Ammon's horn (tissue), 1 donor: ENCODE data around the gene TGM5.
"Not testable (repeated sequence)": the region's sequence is repeated elsewhere in the genome, so short reads cannot be mapped to it uniquely, and the experiment has no call there.

Experiments
- DNase-seq: peaks from one replicate; pipeline ENCODE4 v3.0.0-alpha.2; 2016; ENCODE audit warnings: low spot score

The TGM5 gene, protein sequence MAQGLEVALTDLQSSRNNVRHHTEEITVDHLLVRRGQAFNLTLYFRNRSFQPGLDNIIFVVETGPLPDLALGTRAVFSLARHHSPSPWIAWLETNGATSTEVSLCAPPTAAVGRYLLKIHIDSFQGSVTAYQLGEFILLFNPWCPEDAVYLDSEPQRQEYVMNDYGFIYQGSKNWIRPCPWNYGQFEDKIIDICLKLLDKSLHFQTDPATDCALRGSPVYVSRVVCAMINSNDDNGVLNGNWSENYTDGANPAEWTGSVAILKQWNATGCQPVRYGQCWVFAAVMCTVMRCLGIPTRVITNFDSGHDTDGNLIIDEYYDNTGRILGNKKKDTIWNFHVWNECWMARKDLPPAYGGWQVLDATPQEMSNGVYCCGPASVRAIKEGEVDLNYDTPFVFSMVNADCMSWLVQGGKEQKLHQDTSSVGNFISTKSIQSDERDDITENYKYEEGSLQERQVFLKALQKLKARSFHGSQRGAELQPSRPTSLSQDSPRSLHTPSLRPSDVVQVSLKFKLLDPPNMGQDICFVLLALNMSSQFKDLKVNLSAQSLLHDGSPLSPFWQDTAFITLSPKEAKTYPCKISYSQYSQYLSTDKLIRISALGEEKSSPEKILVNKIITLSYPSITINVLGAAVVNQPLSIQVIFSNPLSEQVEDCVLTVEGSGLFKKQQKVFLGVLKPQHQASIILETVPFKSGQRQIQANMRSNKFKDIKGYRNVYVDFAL

DNA sequence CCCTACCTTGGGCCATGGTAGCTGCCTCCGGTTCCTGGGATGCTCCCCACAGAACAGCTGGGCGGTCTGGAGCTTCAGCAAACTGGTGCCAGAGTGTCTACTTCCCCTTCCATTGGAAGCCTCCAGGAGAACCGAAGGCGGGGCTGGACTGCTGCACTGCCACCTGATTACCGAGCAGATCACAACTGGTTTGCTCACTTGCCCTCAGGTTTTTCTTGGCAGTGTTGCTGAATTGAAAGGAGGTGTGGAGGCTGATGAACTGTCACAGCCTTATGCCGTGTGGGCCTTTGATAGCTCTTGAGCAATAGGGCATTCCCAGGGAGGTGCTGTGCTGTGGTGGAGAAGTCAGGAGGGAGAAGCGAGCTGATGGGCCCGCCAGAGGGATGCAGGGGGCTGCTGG, at the start of gene TGM5:
TGM5 (minus strand) TSS at position 95 of the 400 bp plus-strand sequence; CDS start at position 16, 79 bp downstream.
- no peak for DNase-seq

- no peak for DNase-seq
Observed at GRCh38 chr15:43314171-43314570, 47.4 kb upstream of the TGM5 start.

DNA sequence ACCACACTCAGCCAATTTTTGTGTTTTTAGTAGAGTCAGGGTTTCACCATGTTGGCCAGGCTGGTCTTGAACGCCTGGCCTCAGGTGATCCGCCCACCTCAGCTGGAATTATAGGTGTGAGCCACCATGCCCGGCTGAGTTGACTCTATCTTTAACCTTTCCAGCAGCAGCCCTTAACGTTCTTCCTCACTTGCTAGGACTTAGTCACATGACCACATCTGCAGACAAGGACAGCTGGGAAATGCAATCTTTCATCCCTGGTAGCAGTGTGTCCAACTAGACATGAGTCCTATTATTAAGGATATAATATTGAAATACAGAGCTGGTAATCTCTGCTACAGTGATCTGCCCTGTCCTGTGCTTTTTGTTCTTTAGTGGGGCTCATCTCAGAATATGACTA, 45.6 kb upstream of the TGM5 start:
- no peak for DNase-seq

DNA sequence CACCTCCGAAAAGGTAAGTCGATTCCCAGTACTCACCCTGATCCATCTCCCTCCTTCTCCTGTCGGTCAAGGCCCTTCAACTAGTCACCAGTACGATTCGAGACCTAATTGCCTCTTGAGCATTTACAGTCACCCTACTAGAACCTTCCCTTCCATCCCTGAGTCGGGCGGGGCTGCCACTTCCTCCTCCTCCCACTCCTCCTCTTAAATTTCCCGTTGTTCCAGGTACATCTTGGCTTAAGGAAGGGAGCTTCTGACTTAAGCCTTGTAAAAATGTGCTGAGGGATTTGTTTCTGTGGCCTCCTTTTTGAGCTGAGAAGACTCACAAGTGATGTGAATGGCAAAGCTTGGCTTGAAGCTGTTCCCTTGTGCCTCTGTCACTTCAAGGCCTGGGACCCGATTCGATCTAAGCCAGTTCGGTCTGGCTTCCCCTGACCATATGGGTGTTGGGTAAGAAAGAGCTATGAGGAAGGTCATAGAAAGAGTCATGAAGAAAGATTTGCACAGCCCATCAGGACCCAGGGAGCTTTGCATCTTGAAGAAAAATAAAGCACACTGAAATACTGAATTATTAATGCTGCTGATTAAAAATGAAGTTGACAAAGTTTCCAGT, 35.6 kb upstream of the TGM5 start, which contains the start of gene TGM7:
TGM7 (minus strand) TSS at position 51 of the 613 bp plus-strand sequence.
- DNase-seq: no peak

GRCh38 chr15:43299884-43300283, 33.2 kb upstream of the TGM5 start:
- no peak for DNase-seq

- no peak for DNase-seq
Observed at GRCh38 chr15:43299411-43299810, 32.7 kb upstream of the TGM5 start.

- no peak for DNase-seq
Observed at GRCh38 chr15:43294091-43294706, 27.5 kb upstream of the TGM5 start.

GRCh38 chr15:43293432-43293831, 26.7 kb upstream of the TGM5 start:
- DNase-seq: no peak

DNA sequence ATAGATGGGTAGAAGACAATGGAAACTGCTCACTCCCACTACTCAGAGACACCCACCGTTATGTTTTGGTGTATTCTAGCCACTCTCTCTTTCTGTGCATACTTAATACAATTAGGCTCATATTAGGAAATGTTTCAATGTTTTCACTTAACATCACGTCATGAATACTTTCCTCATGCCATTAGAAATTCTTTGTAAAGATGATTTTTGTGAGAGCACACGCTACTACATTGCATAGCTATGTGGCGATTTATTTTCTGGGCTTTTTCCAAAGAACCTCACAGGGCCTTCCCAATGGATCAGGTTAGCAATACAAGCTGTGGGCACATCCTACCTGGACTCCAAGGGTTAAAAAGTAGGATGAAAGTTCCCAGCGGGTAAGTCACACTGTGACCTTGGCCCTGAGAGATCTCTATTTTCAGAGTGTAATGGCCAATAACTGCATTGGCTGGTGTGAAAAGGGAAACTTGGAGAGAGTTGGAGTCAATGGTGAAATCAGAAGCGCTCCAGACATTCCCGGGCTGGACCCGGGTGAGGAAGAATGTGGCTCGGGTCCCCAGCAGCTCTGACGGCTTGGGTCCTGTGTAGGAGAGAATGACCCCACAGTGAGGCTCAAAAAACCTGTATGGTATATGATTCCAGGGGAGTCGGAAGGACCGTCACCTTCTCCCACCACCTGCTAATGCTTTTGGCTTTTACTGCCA, 25.8 kb upstream of the TGM5 start:
- no peak for DNase-seq

GRCh38 chr15:43289656-43290055, 22.9 kb upstream of the TGM5 start:
- not testable (repeated sequence) for DNase-seq

DNA sequence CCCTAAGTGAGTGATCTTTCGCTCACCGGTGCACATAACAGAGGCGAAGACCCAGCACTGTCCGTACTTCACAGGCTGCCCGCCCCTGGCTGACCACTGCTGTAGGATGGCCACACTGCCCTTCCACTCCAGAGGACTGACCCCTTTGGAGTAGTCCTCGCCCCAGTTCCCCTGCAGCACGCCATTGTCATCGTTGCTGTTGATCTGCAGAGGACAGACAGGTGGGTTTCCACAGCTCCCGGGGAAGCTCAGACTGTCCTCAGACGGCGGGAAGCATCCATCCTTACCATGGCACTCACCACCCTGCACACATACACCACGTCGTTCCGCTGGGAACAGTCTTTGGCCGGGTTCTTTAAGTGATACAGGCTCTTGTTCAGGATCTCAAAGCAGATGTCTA, 20.5 kb upstream of the TGM5 start:
- no peak for DNase-seq

GRCh38 chr15:43286074-43286473, 19.3 kb upstream of the TGM5 start:
- DNase-seq: no peak

- peak; percentile 73 for DNase-seq
Observed at GRCh38 chr15:43285609-43286037, 18.9 kb upstream of the TGM5 start.

DNA sequence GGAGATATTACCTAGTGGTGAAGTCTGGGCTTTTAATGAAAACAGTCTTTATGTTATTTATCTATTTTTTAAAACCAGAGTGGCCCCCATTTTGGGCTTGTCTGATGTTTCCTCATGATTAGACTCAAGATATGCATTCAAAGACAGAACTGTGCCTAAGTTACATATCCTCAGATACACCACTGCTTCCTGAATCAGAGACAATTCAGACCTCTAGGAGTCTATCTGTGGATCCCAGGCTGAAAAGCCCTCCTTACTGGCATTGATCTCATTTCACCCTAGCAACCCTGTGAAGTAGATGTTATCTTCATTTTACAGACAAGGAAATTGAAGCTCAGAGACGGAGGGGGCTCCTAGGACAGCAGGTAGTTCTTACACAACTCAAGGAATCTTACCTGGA, 16.8 kb upstream of the TGM5 start:
- no peak for DNase-seq

GRCh38 chr15:43281926-43282602, 15.3 kb upstream of the TGM5 start:
- no peak for DNase-seq

DNA sequence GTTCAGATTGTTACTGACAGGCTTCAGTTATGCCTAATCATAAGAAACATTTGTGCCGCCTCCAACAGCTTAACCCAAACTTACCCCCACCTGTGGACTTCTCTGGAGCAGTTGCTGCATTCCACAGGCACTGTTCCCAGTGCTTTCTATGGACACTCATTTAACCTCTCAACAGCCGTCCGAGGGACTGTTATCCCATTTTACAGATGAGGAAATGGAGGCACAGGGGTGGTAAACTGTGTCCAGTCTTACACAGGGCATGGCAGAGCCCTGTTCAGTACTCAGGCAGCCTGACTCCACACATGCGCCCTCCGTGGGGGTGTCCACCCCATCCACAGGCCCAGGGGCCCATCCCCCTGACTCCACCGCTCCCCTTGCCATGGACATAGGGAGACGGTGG, 14.3 kb upstream of the TGM5 start:
- no peak for DNase-seq

- DNase-seq: no peak
Observed at GRCh38 chr15:43279496-43279895, 12.8 kb upstream of the TGM5 start.

GRCh38 chr15:43278869-43279268, 12.1 kb upstream of the TGM5 start:
- no peak for DNase-seq

- DNase-seq: no peak
Observed at GRCh38 chr15:43277901-43278300, 11.2 kb upstream of the TGM5 start.

- no peak for DNase-seq
Observed at GRCh38 chr15:43277231-43277823, 10.6 kb upstream of the TGM5 start.
